SK-N-SH (cell line): Measurements from ENCODE around the gene TDRD9. TPM values are rescaled to one million over a fixed set of nuclear protein-coding genes. Genes with fewer than 3 reads are reported as not detected.

ENCODE experiments used
- CTCF ChIA-PET: fragments of 300-600, 350-600 bp; formaldehyde crosslinking; extraction: SDS; loops from one replicate; lab custom pipeline; 2021; lab: Yijun Ruan, JAX
- POLR2A ChIA-PET: fragments of 350-600 bp; sonication (Branson Sonifier 250); formaldehyde crosslinking; extraction: SDS; loops from one replicate; lab custom pipeline; 2020; ENCODE audit warnings: antibody characterized with exemption, inconsistent platforms; lab: Yijun Ruan, JAX
- DNase-seq: peaks from one replicate; pipeline ENCODE4 v3.0.0; 2012
- H2AFZ ChIP-seq: fragments of 200-600 bp; sonication (generic); 2 replicates; pipeline ENCODE4 v1.8.1; 2016; ENCODE audit warnings: antibody characterized with exemption, mild to moderate bottlenecking, low read depth
- H3F3A ChIP-seq: fragments of 200-600 bp; sonication (generic); replicated peaks from 2 replicates; pipeline ENCODE3; 2016; ENCODE audit warnings: antibody characterized with exemption, mild to moderate bottlenecking; ENCODE audit not compliant: insufficient read depth
- H3K27ac ChIP-seq, 2 experiments: fragments of 200-500 bp in 1 of 2; fragments of 200-600 bp in 1 of 2; sonication (Bioruptor generic) in 1 of 2; sonication (generic), shearing (Covaris generic) in 1 of 2; 2 replicates each; pipeline versions ENCODE4 v1.5.1 to v1.6.1; 2014 to 2016; ENCODE audit warnings: low read depth in 2 of 2, inconsistent platforms in 1 of 2, low read length in 1 of 2, mild to moderate bottlenecking in 1 of 2, mixed read lengths in 1 of 2
- H3K27me3 ChIP-seq: fragments of 200-600 bp; sonication (generic), shearing (Covaris generic); 2 replicates; pipeline ENCODE4 v1.6.1; 2016; ENCODE audit warnings: mixed run types; ENCODE audit not compliant: insufficient read depth
- H3K36me3 ChIP-seq, 2 experiments: fragments of 200-500 bp in 1 of 2; fragments of 200-600 bp in 1 of 2; sonication (Bioruptor generic) in 1 of 2; sonication (generic) in 1 of 2; replicated peaks in 1 of 2; 2 replicates each; pipeline versions ENCODE3 to v1.5.1; 2014 to 2016; ENCODE audit warnings: low read length in 1 of 2, mild to moderate bottlenecking in 1 of 2; ENCODE audit not compliant: insufficient read depth in 2 of 2, control insufficient read depth in 1 of 2
- H3K4me1 ChIP-seq, 2 experiments: fragments of 200-500 bp in 1 of 2; fragments of 200-600 bp in 1 of 2; sonication (Bioruptor generic) in 1 of 2; sonication (generic), shearing (Covaris generic) in 1 of 2; 2 replicates each; pipeline versions ENCODE4 v1.5.1 to v1.6.1; 2014 to 2016; ENCODE audit warnings: low read depth in 1 of 2, low read length in 1 of 2, mixed run types in 1 of 2; ENCODE audit not compliant: insufficient read depth in 2 of 2, control insufficient read depth in 1 of 2
- H3K4me2 ChIP-seq: fragments of 200-600 bp; sonication (generic), shearing (Covaris generic); 2 replicates; pipeline ENCODE4 v1.6.1; 2017; ENCODE audit warnings: mixed run types
- H3K4me3 ChIP-seq, 2 experiments: fragments of 200-500 bp in 1 of 2; fragments of 200-600 bp in 1 of 2; sonication (Bioruptor generic) in 1 of 2; sonication (generic), shearing (Covaris generic) in 1 of 2; 2 replicates each; pipeline versions ENCODE4 v1.5.1 to v1.8.1; 2014 to 2016; ENCODE audit warnings: low read depth in 2 of 2, inconsistent platforms in 1 of 2, low read length in 1 of 2, mild to moderate bottlenecking in 1 of 2, mixed read lengths in 1 of 2, moderate library complexity in 1 of 2
- H3K79me2 ChIP-seq: fragments of 200-600 bp; sonication (generic); 2 replicates; pipeline ENCODE4 v1.8.1; 2017; ENCODE audit warnings: mild to moderate bottlenecking; ENCODE audit not compliant: insufficient read depth
- H3K9ac ChIP-seq: fragments of 200-600 bp; sonication (generic); 2 replicates; pipeline ENCODE4 v1.6.1; 2017; ENCODE audit warnings: mixed run types
- H3K9me2 ChIP-seq: fragments of 200-600 bp; sonication (generic); 2 replicates; pipeline ENCODE4 v1.6.1; 2017; ENCODE audit warnings: mixed run types
- H3K9me3 ChIP-seq: fragments of 200-600 bp; sonication (generic); 2 replicates; pipeline ENCODE4 v1.6.1; 2017; ENCODE audit warnings: mixed run types, mild to moderate bottlenecking, moderate library complexity
- H4K20me1 ChIP-seq: fragments of 200-600 bp; sonication (generic); 2 replicates; pipeline ENCODE4 v1.6.1; 2017; ENCODE audit warnings: mild to moderate bottlenecking, mixed run types; ENCODE audit not compliant: insufficient read depth
- FOSL2 ChIP-seq: IDR thresholded peaks from 2 replicates; pipeline ENCODE4 v1.4.0; 2012; ENCODE audit warnings: low read depth, mild to moderate bottlenecking, moderate library complexity, borderline replicate concordance
- FOXJ3 ChIP-seq: sonication (generic); formaldehyde crosslinking; IDR thresholded peaks from 2 replicates; pipeline ENCODE4 v1.5.1; 2020; ENCODE audit warnings: mild to moderate bottlenecking, missing genetic modification reagents
- MAX ChIP-seq: IDR thresholded peaks from 2 replicates; pipeline ENCODE4 v1.4.0; 2012; ENCODE audit warnings: low read depth
- MXI1 ChIP-seq: IDR thresholded peaks from 2 replicates; pipeline ENCODE4 v1.6.1; 2012; ENCODE audit warnings: mild to moderate bottlenecking, low read depth, low read length, improper control_type of control experiment
- NFIC ChIP-seq: IDR thresholded peaks from 2 replicates; pipeline ENCODE4 v1.4.0; 2012; ENCODE audit warnings: borderline replicate concordance
- NRF1 ChIP-seq: IDR thresholded peaks from 2 replicates; pipeline ENCODE4 v1.6.1; 2012; ENCODE audit warnings: low read depth, mild to moderate bottlenecking, low read length
- RAD21 ChIP-seq: IDR thresholded peaks from 2 replicates; pipeline ENCODE4 v1.6.1; 2012; ENCODE audit warnings: mild to moderate bottlenecking, low read length
- RCOR1 ChIP-seq: fragments of 150-350 bp; IDR thresholded peaks from 2 replicates; pipeline ENCODE4 v1.6.1; 2017; ENCODE audit warnings: antibody characterized with exemption, low read length
- SMC3 ChIP-seq: IDR thresholded peaks from 2 replicates; pipeline ENCODE4 v1.6.1; 2012; ENCODE audit warnings: low read depth, low read length, improper control_type of control experiment
- USF1 ChIP-seq: IDR thresholded peaks from 2 replicates; pipeline ENCODE4 v1.4.0; 2012; ENCODE audit warnings: low read depth, borderline replicate concordance
- USF2 ChIP-seq: fragments of 150-350 bp; IDR thresholded peaks from 2 replicates; pipeline ENCODE4 v1.6.1; 2017; ENCODE audit warnings: antibody characterized with exemption, low read length, low read depth, borderline replicate concordance
- ZBTB33 ChIP-seq: IDR thresholded peaks from 2 replicates; pipeline ENCODE4 v1.4.0; 2012; ENCODE audit warnings: low read depth, borderline replicate concordance
- WGBS: methylation state at CpG from one replicate; pipeline ENCODE4 v1.1.6; 2017; ENCODE audit warnings: low lambda C conversion rate; 5-methylcytosine and 5-hydroxymethylcytosine counted together
- polyA plus RNA-seq, 3 experiments: library from polyadenylated mRNA; depleted of rRNA; stranded (reverse); fragments of >200 nt; gene quantifications; 2 replicates each; pipeline ENCODE4 v1.2.3, GENCODE V29; 2012

Gene TDRD9
- polyA plus RNA-seq, 1 of the 3 experiments (the other 2 are of a cell fraction) = not detected

DNA sequence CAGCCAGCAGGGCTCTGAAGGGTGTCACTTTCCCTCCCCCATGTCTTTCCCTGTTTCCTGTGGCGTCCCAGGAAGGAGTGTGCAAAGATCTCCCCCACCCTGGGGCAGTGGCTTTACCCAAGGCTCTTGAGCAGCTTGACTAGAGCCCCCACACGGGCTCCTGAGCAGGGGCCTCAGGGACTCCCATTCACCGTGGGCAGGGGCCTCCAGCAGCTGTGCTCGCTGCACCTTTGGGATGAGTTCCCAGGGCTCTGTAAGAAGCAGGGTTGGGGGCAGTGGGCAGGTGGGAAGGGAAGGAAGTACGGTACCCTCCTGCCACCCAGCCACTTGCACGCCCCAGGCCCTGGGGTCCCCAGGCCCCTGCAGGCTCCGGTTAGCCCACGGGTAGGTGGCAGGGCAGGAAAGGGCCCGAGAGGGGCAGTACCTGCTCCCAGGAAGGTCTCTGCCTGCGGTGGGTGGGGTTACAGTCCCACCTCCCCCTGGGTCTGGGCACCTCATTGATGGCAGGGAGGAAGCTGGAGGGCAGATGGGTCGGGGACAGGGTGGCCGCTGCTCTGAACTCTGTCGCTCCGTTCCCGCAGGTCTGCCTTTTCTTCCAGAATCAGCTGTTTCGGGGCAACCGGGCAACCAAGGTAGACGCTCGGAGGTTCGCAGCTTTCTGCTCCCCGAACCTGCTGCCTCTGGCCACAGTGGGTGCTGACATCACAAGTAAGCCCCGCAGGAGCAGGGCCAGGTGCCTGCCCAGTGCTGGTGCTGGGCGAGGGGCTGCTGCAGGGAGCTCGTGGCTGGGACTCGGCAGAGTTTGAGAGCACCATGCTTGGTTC lies 170.2 kb downstream of the TDRD9 start:
- DNase-seq = no peak
- no peaks in the 10 kb centered on the region for H3F3A ChIP-seq
- H3K27ac ChIP-seq = no peak overlapping the region; a peak in 1 of 4 replicates
- CTCF ChIA-PET = interaction anchor here (0.7 to 1.1 kb wide), 6 partner anchors 10 to 466 kb away, joined by 3 to 7 read pairs (median 3); no protein-coding TSS in a partner anchor
- no peaks in the 10 kb centered on the region for H3K36me3 ChIP-seq
- no peaks in the 10 kb centered on the region for H3K27me3 ChIP-seq
- no peaks in the 10 kb centered on the region for H4K20me1 ChIP-seq
- TF ChIP-seq USF1 (no peak), RAD21 (no peak), MXI1 (no peak), FOXJ3 (no peak), NRF1 (no peak), ZBTB33 (no peak), FOSL2 (no peak), SMC3 (no peak), MAX (no peak), RCOR1 (no peak), USF2 (no peak), NFIC (no peak)
- H3K79me2 ChIP-seq = no peaks in the 10 kb centered on the region
- 40% methylated on average over 7 of the region's 25 CpGs for WGBS
- H3K4me3 ChIP-seq = no peak overlapping the region
- no peak overlapping the region for H3K4me2 ChIP-seq
- POLR2A ChIA-PET = no interaction called here
- no peak overlapping the region for H2AFZ ChIP-seq
- no peaks in the 10 kb centered on the region for H3K9me3 ChIP-seq
- no peaks in the 10 kb centered on the region for H3K9me2 ChIP-seq
- no peak overlapping the region for H3K9ac ChIP-seq
- peaks cover 0 to 14% of the 10 kb centered on the region in 2 experiments; a peak in 1 of 4 replicates for H3K4me1 ChIP-seq
